ENCODE results near the gene GCLM.

DNA sequence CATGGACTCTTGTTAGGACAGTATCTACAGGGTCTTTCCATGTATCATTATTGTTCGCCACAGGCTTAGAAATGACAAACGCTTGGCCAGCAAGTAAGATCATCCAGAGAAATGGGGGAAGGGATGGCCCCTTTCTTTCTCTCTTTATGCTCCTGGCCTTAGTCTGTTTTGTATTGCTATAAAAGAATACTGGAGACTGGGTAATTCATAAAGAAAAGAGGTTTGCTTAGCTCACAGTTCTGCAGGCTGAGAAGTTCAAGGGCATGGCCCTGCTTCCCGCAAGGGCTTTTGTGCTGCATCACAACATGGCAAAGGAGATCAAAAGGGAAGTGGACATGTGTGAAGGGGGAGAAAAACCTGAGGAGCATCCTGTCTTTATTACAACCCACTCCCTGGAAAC lies 71.3 kb downstream of the GCLM start:
- TF ChIP-seq, protein P1, sequence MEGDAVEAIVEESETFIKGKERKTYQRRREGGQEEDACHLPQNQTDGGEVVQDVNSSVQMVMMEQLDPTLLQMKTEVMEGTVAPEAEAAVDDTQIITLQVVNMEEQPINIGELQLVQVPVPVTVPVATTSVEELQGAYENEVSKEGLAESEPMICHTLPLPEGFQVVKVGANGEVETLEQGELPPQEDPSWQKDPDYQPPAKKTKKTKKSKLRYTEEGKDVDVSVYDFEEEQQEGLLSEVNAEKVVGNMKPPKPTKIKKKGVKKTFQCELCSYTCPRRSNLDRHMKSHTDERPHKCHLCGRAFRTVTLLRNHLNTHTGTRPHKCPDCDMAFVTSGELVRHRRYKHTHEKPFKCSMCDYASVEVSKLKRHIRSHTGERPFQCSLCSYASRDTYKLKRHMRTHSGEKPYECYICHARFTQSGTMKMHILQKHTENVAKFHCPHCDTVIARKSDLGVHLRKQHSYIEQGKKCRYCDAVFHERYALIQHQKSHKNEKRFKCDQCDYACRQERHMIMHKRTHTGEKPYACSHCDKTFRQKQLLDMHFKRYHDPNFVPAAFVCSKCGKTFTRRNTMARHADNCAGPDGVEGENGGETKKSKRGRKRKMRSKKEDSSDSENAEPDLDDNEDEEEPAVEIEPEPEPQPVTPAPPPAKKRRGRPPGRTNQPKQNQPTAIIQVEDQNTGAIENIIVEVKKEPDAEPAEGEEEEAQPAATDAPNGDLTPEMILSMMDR (conservative IDR thresholded peaks at IDR 0.05), result no peak
- no peak for TF ChIP-seq ZFX (IDR thresholded peaks at IDR 0.05)

All from C4-2B (cell line).